Measurements from ENCODE around the gene BTRC.

Gene BTRC

GRCh38 chr10:101535949-101536348 lies 182.0 kb downstream of the BTRC start:
- no peak for DNase-seq (ENCODE audit: low read depth)

GRCh38 chr10:101536800-101537199 lies 182.8 kb downstream of the BTRC start:
- no peak for DNase-seq (ENCODE audit: low read depth)

- DNase-seq (ENCODE audit: low read depth) = no peak
Measured at GRCh38 chr10:101538446-101538845, 184.5 kb downstream of the BTRC start.

GRCh38 chr10:101545898-101546297 lies 191.9 kb downstream of the BTRC start:
- DNase-seq (ENCODE audit: low read depth) = no peak

GRCh38 chr10:101550965-101551364 lies 197.0 kb downstream of the BTRC start:
- no peak for DNase-seq (ENCODE audit: low read depth)

- DNase-seq (ENCODE audit: low read depth) = no peak
Measured at GRCh38 chr10:101552442-101552841, 198.5 kb downstream of the BTRC start.

- DNase-seq (ENCODE audit: low read depth) = no peak
Measured at GRCh38 chr10:101557541-101557940, 203.6 kb downstream of the BTRC start.

- no peak for DNase-seq (ENCODE audit: low read depth)
Measured at GRCh38 chr10:101558204-101558603, 204.2 kb downstream of the BTRC start.

- DNase-seq (ENCODE audit: low read depth) = no peak
Measured at GRCh38 chr10:101558671-101559595, 205.0 kb downstream of the BTRC start.

- DNase-seq (ENCODE audit: low read depth) = no peak
Measured at GRCh38 chr10:101559596-101560297, 205.8 kb downstream of the BTRC start.

- no peak for DNase-seq (ENCODE audit: low read depth)
Measured at GRCh38 chr10:101560298-101561067, 206.5 kb downstream of the BTRC start.

- DNase-seq (ENCODE audit: low read depth) = no peak
Measured at GRCh38 chr10:101561068-101561915, 207.3 kb downstream of the BTRC start.

- DNase-seq (ENCODE audit: low read depth) = no peak
Measured at GRCh38 chr10:101562231-101562630, 208.3 kb downstream of the BTRC start.

GRCh38 chr10:101563007-101563406 lies 209.0 kb downstream of the BTRC start:
- no peak for DNase-seq (ENCODE audit: low read depth)

- no peak for DNase-seq (ENCODE audit: low read depth)
Measured at GRCh38 chr10:101563497-101564040, 209.6 kb downstream of the BTRC start.

GRCh38 chr10:101564490-101564991 lies 210.6 kb downstream of the BTRC start:
- no peak for DNase-seq (ENCODE audit: low read depth)

GRCh38 chr10:101565370-101565900 lies 211.5 kb downstream of the BTRC start:
- DNase-seq (ENCODE audit: low read depth) = no peak

GRCh38 chr10:101565936-101566332 lies 212.0 kb downstream of the BTRC start:
- DNase-seq (ENCODE audit: low read depth) = no peak

GRCh38 chr10:101566333-101567164 lies 212.6 kb downstream of the BTRC start:
- DNase-seq (ENCODE audit: low read depth) = no peak
